Measurements from ENCODE around the gene USP53. TPM values are rescaled to one million over a fixed set of nuclear protein-coding genes. Genes with fewer than 3 reads are reported as not detected.

The USP53 gene
- total RNA-seq, 1 donor from 2014 or later = 75.4 TPM

DNA sequence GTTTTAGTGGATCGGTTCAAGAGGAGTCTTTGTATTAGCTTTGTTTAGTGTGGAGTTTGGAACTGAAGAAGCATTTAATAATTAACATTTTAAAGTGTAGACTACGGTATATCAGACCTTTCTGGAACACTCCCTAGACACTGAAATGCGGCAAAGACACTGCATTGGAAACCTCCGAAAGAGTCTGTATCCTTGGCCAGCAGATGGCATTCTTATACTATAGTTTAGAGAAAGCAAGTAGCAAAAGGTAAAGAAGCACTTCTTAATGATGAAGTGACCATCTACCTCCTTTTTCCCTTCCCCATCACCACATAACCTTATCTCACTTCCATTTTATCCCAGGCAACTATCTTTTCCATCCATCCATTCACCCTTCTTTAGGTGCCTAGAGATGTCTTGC is 101.8 kb downstream of the USP53 start:
- Histone ChIP-seq H3K27me3 (no peaks in the 10 kb centered on the region), H3K9me3 (no peaks in the 10 kb centered on the region), H3K36me3 (no peaks in the 10 kb centered on the region), H3K4me3 (no peak overlapping the region), H3K4me1 (peaks cover 4 to 10% of the 10 kb centered on the region in 2 donors), H3K27ac (peak overlapping the region in 1 of 2 donors; percentile 55)
- intact Hi-C loops (cut with DNase I) = loop anchor here (1.0 to 10.0 kb wide), 4 partner anchors 140 to 742 kb away; no protein-coding TSS in a partner anchor
- TF ChIP-seq, protein P1, sequence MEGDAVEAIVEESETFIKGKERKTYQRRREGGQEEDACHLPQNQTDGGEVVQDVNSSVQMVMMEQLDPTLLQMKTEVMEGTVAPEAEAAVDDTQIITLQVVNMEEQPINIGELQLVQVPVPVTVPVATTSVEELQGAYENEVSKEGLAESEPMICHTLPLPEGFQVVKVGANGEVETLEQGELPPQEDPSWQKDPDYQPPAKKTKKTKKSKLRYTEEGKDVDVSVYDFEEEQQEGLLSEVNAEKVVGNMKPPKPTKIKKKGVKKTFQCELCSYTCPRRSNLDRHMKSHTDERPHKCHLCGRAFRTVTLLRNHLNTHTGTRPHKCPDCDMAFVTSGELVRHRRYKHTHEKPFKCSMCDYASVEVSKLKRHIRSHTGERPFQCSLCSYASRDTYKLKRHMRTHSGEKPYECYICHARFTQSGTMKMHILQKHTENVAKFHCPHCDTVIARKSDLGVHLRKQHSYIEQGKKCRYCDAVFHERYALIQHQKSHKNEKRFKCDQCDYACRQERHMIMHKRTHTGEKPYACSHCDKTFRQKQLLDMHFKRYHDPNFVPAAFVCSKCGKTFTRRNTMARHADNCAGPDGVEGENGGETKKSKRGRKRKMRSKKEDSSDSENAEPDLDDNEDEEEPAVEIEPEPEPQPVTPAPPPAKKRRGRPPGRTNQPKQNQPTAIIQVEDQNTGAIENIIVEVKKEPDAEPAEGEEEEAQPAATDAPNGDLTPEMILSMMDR (IDR thresholded peaks at IDR 0.05) = peak; percentile 28 to 58 (median 43)
- DNase-seq (ENCODE audit: low spot score in 2 of 2) = peak in 1 of 2 donors; percentile 71

DNA sequence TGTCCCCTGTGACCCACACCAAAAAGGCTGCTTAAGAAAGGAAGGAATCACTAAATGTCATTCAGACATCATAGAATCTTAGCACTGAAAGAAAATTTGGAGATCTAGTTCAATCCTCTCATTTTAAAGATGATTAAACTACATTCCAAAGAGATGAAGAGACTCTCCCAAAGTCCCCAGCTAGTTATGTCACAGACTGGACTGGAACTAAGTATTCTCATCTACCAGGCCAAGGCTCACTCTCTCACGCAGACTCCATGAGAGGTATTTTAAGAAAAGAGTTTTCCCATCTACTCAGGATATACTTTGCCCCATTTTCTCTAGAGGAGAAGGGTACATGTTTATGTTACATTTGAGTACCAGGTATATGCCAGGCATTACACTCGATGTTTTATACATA is 102.5 kb downstream of the USP53 start:
- Histone ChIP-seq H3K4me3 (no peak overlapping the region), H3K4me1 (peaks cover 4 to 10% of the 10 kb centered on the region in 2 donors), H3K27ac (peak overlapping the region; percentile 42 to 55), H3K9me3 (no peaks in the 10 kb centered on the region), H3K36me3 (no peaks in the 10 kb centered on the region), H3K27me3 (no peaks in the 10 kb centered on the region)
- intact Hi-C loops (cut with DNase I) = loop anchor here (2.0 to 10.0 kb wide), 3 partner anchors 140 to 312 kb away; no protein-coding TSS in a partner anchor
- DNase-seq (ENCODE audit: low spot score in 2 of 2) = no peak
- TF ChIP-seq, protein P1 (IDR thresholded peaks at IDR 0.05) = no peak

DNA sequence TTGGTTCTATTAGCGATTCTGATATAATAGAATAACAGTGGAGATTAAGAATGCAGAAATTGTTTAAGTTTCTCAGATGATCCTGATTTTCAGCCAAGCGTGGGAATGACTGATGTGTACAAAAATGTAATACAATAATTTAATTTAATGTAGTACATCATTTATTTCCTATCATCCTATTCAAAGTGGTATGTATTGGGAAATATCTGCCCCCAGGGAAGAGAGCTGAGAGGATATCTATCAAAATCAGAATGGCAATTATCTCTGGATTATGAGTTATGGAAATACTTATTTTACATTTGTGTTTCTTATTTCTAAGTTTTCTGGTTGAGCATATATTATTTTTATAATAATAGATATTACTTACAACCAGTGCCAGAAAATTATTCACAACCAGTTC is 105.5 kb downstream of the USP53 start:
- Histone ChIP-seq H3K27me3 (no peaks in the 10 kb centered on the region), H3K9me3 (no peaks in the 10 kb centered on the region), H3K36me3 (no peaks in the 10 kb centered on the region), H3K27ac (no peak overlapping the region), H3K4me3 (no peak overlapping the region), H3K4me1 (peaks cover 4 to 10% of the 10 kb centered on the region in 2 donors)
- no peak for DNase-seq (ENCODE audit: low spot score in 2 of 2)
- intact Hi-C loops (cut with DNase I) = loop anchor here (10.0 kb wide), 1 partner anchor 137 kb away; no protein-coding TSS in a partner anchor
- TF ChIP-seq, protein P1 (IDR thresholded peaks at IDR 0.05) = no peak

DNA sequence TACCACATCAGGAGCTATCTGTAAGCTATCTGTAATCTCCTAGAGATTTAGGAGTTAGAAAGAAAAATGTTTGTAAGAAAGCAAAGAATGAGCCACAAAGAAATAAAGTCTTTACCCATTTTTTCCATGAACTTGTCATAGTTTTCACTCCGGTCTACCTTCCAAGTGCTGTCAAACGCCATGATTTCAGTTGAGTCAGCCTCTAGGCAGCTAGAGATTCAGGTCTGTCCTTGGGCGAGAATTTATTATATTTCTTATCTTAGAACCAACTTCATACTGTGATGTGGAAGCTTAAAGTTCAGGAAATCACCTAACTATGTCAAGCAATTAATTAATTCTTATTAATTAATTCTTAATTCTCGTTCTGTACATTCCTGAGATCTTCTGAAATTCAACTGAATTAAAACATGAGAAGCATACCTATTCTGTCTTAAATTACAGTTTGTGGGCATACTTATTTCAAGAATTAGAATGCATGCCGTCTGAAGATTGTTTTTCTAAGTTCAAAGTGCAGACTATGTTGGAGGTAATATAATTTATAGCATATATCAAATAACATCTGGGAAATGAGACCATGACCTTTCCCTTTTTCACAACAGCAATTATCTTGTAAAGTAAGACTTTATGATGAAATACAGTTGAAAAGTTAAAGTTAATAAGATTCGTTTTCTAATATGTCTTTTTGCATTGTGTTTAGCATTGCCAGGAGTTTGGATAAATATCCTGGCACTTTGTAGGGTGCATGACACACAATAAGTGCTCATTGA is 109.6 kb downstream of the USP53 start, which contains the start of gene FABP2:
FABP2 (minus strand) TSS at position 218 of the 767 bp plus-strand sequence; CDS start at position 182, 36 bp downstream.
- Histone ChIP-seq H3K9me3 (no peaks in the 10 kb centered on the region), H3K4me1 (no peaks in the 10 kb centered on the region), H3K36me3 (no peaks in the 10 kb centered on the region), H3K27ac (no peak within 1 kb of the TSS), H3K4me3 (no peak within 1 kb of the TSS), H3K27me3 (no peaks in the 10 kb centered on the region)
- intact Hi-C loops (cut with DNase I) = no loop called here
- no peak for DNase-seq (ENCODE audit: low spot score in 2 of 2)
- TF ChIP-seq, protein P1 (IDR thresholded peaks at IDR 0.05) = no peak

DNA sequence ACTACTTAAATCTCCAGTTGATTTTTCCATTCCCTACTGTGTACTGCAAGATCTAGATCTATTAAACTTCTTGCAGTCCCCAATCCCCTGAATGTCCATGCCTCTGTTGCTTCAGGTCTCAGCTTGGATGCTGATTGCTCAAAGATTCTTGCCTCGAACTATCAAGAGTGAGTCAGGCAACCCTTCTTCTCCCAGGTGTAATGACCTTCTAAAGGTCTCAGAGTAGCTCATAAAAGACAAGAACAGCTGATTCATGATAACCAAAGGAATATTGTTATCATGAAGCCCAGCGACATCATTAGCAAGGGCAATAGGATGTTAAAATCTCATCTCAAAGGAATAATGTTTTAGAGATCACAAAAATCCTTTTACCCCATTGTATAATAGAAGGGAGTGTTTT is 116.2 kb downstream of the USP53 start:
- Histone ChIP-seq H3K9me3 (no peaks in the 10 kb centered on the region), H3K36me3 (no peaks in the 10 kb centered on the region), H3K27me3 (no peaks in the 10 kb centered on the region), H3K4me3 (no peak overlapping the region), H3K4me1 (no peaks in the 10 kb centered on the region), H3K27ac (no peak overlapping the region)
- TF ChIP-seq, protein P1 (IDR thresholded peaks at IDR 0.05) = no peak
- intact Hi-C loops (cut with DNase I) = no loop called here
- DNase-seq (ENCODE audit: low spot score in 2 of 2) = no peak
